Lower leg skin (tissue), 4 donors: ENCODE results near the gene WDR11. TPM values are rescaled to one million over a fixed set of nuclear protein-coding genes. Genes with fewer than 3 reads are reported as not detected.

Source experiments
- DNase-seq, 2 donors: peaks; one replicate each; pipeline ENCODE4 v3.0.0-alpha.2; 2019; ENCODE audit warnings: low spot score in 2 of 2
- H3K4me3 ChIP-seq: fragments of 200-600 bp; sonication (generic); 2 replicates; pipeline ENCODE4 v1.5.1; 2017; ENCODE audit warnings: mild to moderate bottlenecking, low read depth; ENCODE audit not compliant: poor library complexity, severe bottlenecking
- CTCF ChIP-seq, 3 donors: fragments of 450-650 bp; IDR thresholded peaks; one replicate each; pipeline ENCODE4 v1.5.1; 2016; ENCODE audit warnings: antibody characterized with exemption in 3 of 3, mild to moderate bottlenecking in 3 of 3, moderate library complexity in 2 of 3
- POLR2A ChIP-seq, 2 donors: fragments of 450-650 bp; IDR thresholded peaks; one replicate each; pipeline ENCODE4 v1.6.1; 2016 to 2017; ENCODE audit warnings: antibody characterized with exemption in 2 of 2, mild to moderate bottlenecking in 1 of 2, moderate library complexity in 1 of 2
- WGBS, 2 donors: methylation state at CpG; one replicate each; pipeline ENCODE4 v1.1.5; 2018; 5-methylcytosine and 5-hydroxymethylcytosine counted together
- intact Hi-C: fragments of 100-400 bp; cut with DNase I; formaldehyde crosslinking; loops from one replicate; pipeline ENCODE4 v1.15.0; 2023; ENCODE audit warnings: low total_unique reads
- total RNA-seq, 4 donors: library from RNA; depleted of rRNA; stranded (reverse); fragments of >200 nt; gene quantifications; one replicate each; pipeline ENCODE4 v1.1.0, GENCODE V29; 2016

The WDR11 gene
- total RNA-seq, 4 donors from 2014 or later, result 25.8 to 37.7 (median 36.7) TPM

DNA sequence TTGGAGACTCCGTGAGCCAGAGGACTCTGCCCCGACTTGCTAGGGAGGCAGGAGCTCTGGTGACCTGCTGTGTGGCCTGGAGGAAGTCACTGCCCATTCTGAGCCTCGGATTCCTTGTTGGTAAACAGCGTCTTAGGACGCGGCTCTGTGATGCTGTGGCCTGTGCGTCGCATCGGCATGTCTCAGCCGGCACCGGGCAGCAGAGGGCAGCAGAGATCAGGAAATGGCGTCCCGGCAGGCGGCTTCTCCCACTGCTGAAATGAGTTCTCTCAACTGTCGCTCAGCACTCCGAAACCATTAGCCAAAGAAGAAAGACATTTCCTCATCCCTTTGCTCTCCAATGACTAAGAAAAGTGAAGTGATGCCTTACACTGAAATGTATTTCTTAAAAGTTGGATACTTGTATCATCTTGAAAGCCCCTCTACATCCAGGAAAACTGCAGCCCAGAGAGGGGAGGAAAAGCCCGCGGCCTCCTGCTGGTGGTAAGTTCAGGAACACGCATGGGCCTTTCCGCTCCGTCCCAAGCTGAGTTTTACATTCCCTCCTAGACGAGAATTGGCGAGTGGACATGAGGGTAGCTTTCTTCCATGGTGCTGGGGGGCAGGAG lies 91.7 kb downstream of the WDR11 start:
- TF ChIP-seq POLR2A (IDR thresholded peaks at IDR 0.05), result no peak
- WGBS, 2 donors, result 23 to 31% methylated on average over 14 to 23 of the region's 23 CpGs
- peak; percentile 72 to 96 for DNase-seq
- H3K4me3 ChIP-seq, result no peak overlapping the region
- intact Hi-C loops, result loop anchor here (5.0 kb wide), 2 partner anchors 789 to 944 kb away; no protein-coding TSS in a partner anchor

DNA sequence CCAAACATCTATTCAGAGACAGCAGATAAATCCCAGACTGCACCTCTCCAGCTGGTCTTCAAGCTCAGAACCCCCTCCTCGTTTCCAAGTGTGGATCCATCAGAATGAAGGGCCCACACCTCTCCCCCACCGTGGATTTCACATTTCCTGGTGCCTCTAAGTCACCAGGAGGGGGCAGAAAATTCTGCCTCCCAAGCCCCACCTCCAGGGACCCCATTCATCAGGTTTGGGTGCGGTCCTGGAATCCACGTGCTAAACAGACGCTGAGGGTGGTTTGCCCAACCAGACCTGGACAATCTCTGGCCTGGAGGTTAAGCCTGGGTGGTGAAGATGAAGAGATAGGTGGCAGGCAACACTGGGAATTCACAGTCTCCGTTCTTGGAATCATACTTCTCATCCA lies 92.4 kb downstream of the WDR11 start:
- TF ChIP-seq POLR2A (IDR thresholded peaks at IDR 0.05) (no peak), CTCF (IDR thresholded peaks at IDR 0.05) (no peak)
- DNase-seq, result peak in 1 of 2 donors; percentile 74
- no peak overlapping the region for H3K4me3 ChIP-seq
- intact Hi-C loops, result loop anchor here (5.0 kb wide), 2 partner anchors 789 to 944 kb away; no protein-coding TSS in a partner anchor
- WGBS, 2 donors, result 80 to 81% methylated on average over 6 of the region's 6 CpGs

DNA sequence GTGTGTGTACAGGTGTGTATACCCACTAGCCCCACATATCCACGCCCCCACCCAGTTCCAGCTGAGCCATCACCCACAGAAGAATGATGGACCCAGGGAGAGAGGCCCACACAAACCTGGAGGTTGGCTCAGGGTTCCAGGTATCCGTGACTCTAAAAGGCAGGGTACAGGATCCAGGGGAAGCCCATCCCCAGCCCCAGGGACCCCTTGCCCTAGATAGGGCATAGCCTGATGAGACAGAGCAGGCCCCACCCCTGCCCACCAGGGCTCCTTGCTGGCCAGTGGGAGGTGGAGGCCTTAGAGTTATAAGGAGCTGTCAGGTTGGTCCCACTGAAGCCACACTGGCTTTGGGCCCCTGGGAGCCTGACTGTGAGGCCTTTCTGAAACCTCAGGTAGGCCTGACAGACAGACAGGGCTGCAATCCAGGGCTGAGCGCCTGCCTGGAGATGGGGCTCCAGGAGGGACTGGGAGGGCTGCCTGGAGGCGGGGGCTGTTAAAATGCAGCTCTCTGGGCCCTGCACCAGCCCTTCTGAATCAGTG lies 93.5 kb downstream of the WDR11 start:
- H3K4me3 ChIP-seq, result no peak overlapping the region
- 89 to 92% methylated on average over 4 of the region's 4 CpGs for WGBS, 2 donors
- no peak for TF ChIP-seq CTCF (IDR thresholded peaks at IDR 0.05)
- DNase-seq, result peak in 1 of 2 donors; percentile 83
- intact Hi-C loops, result loop anchor here (5.0 kb wide), 3 partner anchors 663 to 943 kb away; no protein-coding TSS in a partner anchor

DNA sequence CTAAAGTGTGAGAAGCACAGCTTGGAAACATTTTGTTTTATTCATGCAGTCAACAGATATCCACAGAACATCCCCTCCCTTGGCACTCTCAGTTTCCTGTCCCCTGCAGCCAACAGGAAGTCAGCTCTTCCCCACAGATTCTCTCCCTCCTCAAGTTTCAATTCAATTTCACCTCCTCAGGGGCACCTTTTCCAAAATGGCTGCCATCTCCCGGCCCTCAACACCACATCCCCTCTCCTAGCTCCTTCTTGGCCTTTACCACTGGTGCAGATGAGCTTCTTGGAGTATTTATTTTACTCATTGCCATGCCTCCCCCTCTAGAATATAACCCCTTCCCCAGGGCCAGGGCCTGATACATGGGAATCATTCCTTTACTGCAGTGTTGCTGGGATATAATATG lies 94.0 kb downstream of the WDR11 start:
- 79 to 81% methylated on average over 1 of the region's 1 CpG for WGBS, 2 donors
- peak in 1 of 2 donors; percentile 62 for DNase-seq
- intact Hi-C loops, result loop anchor here (5.0 kb wide), 1 partner anchor 662 kb away; no protein-coding TSS in a partner anchor

DNA sequence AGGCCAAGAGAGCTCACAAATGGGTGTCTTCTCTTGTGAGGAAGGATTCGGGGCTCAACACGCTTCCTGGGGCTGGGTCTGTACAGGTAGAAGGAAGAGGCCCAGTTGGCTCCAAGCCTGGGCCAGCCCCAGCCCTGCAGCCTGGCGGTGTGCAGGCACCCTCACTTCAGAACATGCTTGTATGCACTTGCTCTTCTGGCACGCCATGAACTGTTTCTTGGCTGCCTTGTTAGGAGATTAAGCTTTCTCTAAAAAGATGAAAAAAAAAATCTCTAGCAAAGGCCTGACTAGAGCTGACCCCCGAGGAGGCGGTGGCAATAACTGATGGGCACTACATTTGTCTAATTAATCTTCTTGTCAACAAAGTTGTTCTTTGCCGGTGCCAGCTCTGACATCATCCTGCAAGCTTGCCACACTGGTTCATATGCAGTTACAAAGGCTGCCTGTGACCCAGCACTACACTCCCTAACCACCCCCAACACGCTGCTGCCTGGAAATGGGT lies 94.7 kb downstream of the WDR11 start:
- 37% methylated on average over 8 of the region's 8 CpGs for WGBS, 2 donors
- H3K4me3 ChIP-seq, result no peak overlapping the region
- intact Hi-C loops, result loop anchor here (5.0 kb wide), 1 partner anchor 661 kb away; no protein-coding TSS in a partner anchor
- DNase-seq, result peak; percentile 67 to 89
- TF ChIP-seq POLR2A (IDR thresholded peaks at IDR 0.05) (no peak), CTCF (IDR thresholded peaks at IDR 0.05) (no peak)

More for the DNA sequence above, 94.0 kb downstream of the WDR11 start:
- no peak overlapping the region for H3K4me3 ChIP-seq
- TF ChIP-seq POLR2A (IDR thresholded peaks at IDR 0.05) (no peak), CTCF (IDR thresholded peaks at IDR 0.05) (no peak)

GRCh38 chr10:120946497-120946896 lies 95.3 kb downstream of the WDR11 start:
- H3K4me3 ChIP-seq, result no peak overlapping the region
- TF ChIP-seq POLR2A (IDR thresholded peaks at IDR 0.05) (no peak), CTCF (IDR thresholded peaks at IDR 0.05) (no peak)
- intact Hi-C loops, result loop anchor here (5.0 kb wide), 1 partner anchor 661 kb away; no protein-coding TSS in a partner anchor
- DNase-seq, result peak in 1 of 2 donors; percentile 79
- WGBS, 2 donors, result 79 to 83% methylated on average over 6 to 7 of the region's 7 CpGs
